Islet precursor cell (in vitro differentiated cells): ENCODE measurements around the gene SDF4.

Experiments used
- DNase-seq: peaks from one replicate; pipeline ENCODE4 v3.0.0-alpha.2; 2018

The SDF4 gene, protein sequence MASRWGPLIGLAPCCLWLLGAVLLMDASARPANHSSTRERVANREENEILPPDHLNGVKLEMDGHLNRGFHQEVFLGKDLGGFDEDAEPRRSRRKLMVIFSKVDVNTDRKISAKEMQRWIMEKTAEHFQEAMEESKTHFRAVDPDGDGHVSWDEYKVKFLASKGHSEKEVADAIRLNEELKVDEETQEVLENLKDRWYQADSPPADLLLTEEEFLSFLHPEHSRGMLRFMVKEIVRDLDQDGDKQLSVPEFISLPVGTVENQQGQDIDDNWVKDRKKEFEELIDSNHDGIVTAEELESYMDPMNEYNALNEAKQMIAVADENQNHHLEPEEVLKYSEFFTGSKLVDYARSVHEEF

DNA sequence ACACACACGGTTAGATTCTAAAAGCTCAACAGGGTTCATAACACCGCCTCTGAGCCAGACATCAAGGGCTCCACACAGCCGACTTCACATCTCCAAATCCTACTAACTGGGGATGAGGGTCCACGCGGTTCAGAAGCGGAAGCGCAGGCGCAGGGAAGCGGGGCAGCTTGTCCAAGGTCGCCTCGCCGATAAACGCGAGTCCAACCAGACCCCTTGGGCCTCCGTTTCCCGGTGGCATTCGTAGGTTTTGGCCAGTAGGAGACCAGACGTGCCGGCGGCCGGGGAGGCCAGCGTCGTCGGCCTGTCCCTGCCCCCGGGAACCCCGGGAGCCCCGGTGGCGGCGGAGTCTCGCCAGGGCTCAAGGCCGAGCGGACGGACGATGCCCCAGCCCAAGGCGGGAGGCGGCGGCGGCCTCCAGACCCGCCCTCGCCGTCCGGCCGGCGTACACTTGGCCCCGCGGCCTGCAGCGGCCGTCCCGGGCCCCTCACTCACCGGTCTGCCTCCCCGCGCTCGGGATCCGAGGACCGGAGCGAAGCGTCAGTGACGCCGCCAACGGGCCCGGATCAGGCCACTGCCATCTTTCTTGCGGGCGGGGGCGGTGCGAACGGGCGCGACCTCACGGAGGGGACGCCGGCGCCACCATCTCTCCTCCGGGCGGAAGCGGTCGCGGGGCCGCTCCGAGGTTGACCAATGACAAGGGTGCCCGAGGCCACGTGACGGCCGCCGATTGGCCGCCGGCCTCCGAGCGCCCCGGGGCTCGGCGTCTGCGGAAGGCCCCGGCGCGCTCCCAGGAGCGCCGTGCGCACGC, at the start of gene SDF4:
TSS of gene SDF4 (minus strand) at position 602 of the 808 bp plus-strand sequence. CDS start 3,229 bp downstream, outside the sequence.
- peak; percentile 97 for DNase-seq

DNA sequence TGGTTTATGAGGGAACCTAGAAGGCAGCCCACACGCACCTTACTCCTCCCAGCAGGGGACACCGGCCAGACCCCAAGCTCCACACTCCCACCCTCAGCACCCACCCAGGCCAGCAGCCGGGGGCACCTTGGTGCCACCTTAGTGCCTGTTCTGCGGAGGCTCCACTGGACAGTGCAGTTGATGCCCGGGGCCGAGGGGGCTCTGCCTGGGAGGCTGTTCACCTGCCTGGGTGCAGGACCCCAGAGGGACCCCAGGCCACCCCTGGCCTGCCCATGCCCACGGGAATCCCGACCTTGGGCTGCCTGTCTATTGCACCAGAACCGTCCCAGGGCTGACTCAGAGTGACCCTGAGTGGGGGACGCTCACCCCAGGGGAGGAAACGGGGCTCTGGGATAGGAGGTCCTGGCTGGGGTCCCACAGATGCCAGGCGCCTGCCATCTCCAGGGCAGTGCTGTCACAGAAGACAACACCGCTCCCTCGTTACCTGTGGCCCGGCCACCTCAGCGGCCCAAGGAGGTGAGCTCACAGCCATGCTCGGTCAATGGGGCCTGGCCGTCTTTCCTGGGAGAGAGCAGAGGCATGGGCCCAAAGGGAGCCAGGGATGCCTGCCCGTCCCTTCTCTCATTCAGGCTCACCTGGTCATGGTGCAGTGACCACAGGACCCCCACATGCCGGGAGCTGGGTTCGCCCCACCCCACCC, 49.1 kb upstream of the SDF4 start:
- DNase-seq, result no peak

DNA sequence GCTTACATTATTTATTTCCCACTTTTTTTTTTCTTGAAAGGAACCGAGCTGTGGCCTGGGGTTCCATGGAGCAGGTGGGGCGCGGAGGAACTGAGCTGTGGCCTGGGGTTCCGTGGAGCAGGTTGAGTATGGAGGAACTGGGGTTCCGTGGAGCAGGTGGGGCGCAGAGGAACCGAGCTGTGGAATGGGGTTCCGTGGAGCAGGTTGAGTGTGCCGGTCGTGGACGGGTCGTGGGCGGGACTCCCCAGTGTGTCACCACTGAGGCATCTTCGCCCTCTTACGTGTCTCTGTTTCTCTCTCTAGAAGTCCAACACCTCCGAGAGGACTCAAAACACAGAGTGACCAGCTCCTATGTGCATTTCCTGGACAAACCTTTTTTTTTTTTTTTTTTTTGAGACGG, 47.2 kb upstream of the SDF4 start:
- DNase-seq, result no peak

DNA sequence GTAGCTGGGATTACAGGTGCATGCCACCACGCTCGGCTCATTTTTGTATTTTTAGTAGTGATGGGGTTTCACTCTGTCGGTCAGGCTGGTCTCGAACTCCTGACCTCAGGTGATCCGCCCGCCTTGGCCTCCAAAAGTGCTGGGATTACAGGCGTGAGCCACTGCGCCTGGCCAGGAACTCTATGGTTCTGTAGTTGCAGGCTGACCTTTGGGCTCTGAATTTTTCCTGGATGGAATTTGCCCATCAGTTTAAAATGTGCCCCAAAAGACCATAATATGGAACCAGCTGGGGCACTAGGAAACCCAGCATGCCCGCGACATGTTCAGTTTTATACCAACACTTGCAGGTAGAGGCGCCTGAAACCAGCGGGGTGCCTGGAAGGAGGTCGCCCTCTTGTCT, 46.8 kb upstream of the SDF4 start:
- DNase-seq, result no peak

DNA sequence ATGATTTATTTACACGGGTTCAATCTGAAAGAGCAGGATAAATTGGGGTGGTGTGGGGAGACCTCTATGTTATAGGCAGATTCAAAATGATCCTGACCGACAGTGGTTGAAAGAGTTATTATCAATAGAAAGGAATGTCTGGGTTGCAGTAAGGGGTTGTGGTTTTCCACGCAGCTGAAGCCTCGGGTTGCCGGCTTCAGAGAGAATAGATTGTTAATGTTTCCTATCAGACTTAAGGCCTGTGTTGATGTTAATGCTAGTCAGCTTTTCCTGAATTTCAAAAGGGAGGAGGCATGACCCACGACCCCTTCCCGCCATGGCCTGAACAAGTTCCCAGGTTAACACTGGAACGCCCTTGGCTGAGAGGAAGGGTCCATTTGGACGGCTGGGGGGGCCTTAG, 44.0 kb upstream of the SDF4 start:
- no peak for DNase-seq

DNA sequence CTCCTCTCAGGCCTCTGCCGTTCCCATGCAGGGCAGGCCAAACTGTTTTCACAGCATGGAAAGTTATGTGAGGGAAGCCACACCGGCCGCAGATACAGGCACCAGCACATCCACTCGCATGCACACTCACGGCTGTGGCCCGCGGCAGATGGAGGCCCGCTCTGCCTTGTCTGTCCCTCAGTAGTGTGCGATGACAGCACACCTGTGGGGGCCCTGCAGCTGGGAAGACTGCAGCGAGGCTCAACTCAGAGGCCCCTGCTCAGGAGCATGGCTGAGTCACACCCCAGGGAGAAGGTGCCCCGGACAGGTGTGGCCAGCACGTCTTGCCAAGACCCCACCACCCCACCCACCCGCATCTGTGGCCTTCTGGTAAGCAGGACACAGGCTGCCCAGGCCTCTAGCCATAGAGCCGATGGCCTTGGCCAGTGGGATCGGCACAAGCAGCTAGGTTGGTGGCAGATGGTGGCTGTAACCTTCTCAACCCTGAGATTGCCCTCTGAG, 43.2 kb upstream of the SDF4 start:
- no peak for DNase-seq

DNA sequence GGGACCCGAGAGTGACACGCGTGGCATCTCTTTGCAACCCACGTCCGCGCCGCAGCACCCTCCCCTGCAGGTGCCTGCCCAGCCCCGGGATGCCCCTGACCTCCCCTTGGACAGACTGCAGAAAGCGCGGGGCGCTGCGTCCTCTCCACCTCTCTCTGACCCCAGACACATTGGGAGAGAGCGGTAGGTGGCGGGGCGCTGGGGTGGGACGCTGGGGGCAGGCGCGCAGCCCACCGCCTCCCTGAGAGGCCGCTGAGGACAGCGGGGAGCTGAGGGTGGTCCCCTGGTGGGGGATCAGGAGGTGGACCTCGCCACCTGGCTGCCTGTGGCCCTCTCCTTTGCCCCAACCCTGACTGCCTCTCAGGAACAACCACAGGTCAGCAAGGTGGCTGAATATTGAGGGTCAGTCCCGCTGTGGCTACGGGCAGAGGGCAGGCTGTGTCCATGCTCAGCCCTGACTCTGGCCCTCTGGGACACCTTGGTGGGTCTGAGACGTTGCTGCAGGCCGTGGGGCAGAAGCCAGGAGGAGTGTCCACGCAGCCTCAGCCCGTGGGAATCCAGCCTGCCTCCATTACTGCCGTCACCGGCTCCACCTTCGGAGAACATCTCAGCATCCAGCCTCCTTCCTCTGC, 42.6 kb upstream of the SDF4 start:
- no peak for DNase-seq

DNA sequence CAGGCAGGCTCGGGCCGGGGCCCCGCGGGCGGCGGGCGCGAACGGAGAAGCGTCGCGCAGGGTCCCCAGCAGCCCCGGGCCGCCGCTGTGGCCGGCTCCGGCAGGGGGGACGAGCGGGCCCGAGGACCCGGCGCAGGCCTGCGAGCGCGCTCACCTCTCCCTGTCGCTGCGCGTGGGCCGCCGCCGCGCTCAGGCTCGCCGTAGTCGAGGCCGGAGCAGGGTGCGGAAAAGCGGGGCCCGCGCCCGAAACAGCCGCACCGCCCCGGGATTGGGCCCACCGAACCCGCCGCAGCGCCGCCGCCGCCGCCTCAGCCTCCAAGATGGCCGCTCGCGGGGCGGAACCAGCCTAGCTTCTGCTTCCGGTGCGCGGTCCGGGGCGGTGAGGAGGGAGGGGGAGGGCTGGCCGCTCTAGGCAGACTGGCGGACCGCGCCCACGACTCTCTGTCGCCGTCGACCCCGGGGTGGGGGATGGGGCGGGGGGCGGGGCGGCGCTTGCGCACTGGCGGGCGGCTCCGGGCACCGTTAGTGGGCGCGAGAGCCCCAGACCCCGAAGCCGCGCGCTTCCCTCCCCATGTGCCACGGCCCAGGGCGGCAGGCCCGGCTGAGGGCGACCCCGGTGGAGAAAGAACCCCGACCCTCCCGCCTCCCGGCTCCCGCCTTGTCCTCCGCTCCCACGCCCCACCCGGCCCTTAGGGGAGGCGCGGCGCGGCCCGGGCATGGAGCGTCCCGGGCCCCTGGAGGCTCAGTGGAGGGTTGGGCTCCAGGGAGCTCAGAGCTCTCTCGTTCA, 41.9 kb upstream of the SDF4 start, which contains the start of gene UBE2J2:
TSS of gene UBE2J2 (minus strand) at position 343 of the 787 bp plus-strand sequence. CDS start 5,862 bp downstream, outside the sequence.
- DNase-seq, result peak; percentile 94

DNA sequence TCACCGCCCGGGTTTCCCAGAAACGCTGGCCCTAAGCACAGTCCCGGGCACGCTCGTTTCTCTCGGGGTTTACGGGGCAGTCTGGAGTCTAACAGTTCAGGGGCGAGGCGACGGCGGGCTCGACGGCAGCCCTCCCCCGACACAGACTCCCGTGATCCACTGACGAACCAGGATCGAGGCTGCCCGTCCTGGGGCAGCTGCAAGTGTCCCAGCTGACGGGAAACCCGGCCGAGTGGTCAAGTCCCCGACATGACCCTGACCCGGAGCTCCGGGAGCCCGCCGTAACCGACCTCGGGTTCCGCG, 41.4 kb upstream of the SDF4 start:
- DNase-seq, result no peak

DNA sequence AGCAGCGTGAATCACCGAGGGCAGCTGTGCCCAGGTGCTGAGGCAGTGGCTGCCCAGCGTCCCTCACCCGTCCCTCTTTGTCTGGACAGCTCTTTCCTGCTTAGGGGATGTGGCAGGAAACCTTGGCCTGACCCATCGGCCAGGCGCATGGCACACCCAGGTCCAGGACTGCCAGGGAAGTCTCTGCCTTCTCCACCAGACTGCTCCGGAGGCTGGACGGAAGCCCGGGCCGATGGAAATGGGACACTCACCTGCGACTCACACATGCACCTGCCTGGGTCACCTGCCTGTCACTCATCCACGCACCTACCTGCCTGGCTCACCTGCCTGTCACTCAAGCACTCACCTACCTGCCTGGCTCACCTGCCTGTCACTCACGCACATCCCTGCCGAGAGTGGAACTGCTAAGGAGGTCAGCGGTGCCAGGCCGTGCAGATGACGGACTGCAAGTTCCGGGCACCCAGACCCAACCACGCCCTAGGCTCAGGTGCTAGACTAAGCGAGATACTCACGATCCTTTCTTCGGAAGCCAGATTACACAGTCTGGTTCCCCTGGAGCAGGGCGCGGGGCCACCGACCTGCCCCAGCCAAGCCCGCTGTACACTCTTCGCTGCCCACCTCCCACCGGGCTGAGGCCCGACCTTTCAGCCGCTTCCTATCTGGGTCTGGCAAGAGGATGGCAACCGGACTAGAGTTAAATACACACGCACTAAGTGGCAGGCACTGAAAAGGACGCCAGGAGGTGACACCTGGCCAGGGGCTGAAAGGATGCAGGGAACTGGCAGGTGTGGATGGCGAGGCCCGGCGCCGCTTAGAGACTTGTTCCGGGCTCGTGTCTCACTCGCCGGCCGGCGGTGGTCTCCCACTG, 40.8 kb upstream of the SDF4 start:
- DNase-seq, result no peak

DNA sequence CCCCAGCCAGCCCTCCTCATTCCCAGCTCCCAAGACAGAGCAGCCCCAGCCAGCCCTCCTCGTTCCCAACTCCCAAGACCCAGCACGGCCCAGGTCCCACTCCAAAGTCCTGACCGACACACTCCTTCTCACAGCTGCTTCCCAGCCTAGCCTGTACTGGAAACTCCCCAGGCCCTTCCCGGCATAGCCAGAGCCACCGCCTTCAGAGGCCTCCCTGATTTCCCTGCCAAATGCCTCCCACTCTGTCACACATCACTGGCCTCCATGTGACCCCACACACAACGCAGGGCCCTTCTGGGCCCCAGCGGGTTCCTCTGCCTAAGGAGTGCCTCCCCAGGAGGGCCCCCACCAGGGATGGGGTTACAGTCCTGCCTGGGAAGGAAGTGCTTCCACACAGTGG, 39.0 kb upstream of the SDF4 start:
- DNase-seq, result no peak

DNA sequence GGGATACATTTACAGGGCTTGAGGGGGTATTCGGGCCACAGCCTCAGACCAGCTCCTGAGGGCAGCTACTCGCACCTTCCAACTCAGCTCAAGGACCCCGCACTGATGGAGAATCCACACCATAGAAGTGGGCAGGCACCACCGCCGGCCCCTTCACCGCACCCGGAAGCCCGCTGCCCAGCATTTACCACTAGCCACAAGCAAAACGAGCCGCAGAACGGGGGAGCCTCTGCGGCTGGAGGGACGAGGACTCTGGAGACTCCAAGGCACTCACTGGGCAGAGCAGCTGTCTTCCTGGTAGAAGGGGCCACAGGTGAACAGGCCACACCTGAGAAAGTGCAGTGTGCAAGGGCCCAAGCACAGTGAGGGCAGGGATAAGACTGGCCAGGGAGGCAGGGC, 36.5 kb upstream of the SDF4 start:
- no peak for DNase-seq

DNA sequence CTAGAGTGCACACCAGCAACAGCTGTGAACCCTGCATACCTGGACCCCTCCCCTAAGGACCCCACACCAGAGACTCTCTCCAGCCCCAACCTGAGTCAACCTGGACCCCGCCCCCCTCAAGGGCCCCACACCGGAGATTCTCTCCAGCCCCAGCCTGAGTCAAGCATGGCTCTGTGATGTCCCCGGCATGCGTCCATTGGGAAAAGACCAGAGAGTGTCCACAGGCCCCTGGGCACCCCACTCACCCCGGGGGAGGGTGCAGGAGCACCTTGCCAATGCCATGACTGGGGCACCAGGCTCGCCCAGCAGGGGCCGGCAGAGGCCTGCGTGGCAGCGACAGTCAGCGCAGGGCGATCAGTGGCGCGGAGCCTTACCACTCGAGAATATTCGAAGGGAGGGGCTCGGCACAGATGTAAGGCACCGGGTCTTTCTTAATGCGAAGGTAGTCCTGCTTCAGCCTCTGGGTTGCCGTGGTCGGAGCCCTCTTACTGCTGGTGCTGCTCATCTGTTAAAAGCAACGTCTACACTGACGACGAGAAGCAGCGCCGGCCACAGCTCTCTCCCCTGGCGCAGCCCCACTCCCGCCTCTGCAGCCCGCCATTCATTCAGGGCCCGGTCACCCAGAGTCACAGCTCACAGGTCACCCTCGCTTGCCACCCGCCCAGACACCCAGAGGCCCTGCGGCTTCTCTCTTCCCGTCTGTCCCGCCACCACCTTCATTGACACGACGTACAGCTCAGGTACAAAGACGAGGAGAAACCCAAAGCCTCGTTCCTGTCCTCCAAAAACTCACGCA, 35.9 kb upstream of the SDF4 start:
- DNase-seq, result no peak

DNA sequence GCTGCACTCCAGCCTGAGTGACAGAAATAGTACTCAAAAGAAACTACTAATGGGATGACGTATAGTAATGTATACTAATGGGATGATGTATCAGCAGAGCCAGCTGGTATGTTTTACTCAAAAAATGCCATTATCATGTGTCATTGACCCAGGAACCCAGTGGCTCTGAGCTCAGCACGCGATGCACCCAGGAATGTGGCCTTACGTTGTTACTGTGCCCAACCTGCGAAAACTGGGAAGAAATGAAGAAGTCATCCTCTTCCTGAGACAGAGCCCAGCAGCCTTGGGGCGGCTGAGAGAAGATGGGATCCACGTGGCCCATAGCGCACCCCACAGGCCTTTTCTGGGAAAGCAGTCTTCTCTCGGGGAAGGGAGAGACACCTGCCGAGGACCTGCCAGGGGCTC, 33.1 kb upstream of the SDF4 start:
- no peak for DNase-seq

DNA sequence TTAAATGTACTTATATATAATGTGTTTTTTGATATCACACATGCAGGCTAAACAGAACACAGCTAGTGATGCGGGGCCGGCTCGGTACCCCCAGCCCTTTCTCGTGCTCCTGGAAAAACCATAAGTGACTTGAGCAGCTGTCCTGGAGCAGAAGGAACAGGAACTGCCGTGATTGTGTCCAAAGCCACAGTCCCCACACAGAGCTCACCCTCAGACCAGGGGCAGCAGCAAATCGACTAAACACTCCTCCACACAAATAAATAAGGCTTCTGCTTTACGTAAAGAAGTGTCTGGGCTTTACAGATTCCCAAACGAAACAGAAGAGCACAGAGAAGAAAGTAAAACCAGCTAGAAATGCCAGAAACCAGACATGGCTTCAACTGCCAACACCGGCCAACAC, 32.2 kb upstream of the SDF4 start:
- DNase-seq, result no peak

DNA sequence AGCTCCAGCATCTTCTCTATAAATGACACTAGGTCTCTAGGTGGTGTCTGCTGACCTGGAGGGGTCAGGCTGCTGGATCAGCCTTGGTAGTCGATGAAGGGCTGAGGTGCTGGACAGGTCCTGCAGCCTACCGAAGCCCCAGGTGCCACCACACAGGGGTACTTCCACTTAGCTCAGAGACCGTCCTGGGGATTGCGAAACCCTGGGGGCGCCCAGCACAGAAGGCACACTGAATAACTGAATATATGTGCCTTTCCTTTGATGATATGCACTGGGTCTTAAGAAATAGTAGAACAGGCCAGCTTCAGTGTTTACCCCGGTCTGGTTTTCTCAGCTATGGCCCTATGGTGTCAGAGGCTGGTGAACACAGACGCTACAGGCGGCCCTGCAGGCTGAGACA, 31.0 kb upstream of the SDF4 start:
- DNase-seq, result no peak

DNA sequence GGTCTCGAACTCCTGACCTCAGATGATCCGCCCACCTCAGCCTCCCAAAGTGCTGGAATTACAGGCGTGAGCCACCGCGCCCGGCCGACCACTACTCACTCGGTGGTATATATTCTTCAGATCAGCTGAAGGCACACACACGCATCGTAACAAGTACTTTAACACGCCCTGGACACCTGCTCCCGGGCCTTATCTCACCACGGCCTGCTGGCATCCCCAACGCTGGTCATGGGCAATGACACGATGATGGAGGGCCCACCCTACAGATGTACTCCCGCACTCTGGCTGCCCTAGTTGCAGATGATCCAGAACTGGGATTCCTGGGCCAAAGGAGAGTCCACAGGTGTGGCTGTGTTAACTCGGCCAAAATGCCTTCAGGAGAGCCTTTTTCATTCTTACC, 30.3 kb upstream of the SDF4 start:
- no peak for DNase-seq

DNA sequence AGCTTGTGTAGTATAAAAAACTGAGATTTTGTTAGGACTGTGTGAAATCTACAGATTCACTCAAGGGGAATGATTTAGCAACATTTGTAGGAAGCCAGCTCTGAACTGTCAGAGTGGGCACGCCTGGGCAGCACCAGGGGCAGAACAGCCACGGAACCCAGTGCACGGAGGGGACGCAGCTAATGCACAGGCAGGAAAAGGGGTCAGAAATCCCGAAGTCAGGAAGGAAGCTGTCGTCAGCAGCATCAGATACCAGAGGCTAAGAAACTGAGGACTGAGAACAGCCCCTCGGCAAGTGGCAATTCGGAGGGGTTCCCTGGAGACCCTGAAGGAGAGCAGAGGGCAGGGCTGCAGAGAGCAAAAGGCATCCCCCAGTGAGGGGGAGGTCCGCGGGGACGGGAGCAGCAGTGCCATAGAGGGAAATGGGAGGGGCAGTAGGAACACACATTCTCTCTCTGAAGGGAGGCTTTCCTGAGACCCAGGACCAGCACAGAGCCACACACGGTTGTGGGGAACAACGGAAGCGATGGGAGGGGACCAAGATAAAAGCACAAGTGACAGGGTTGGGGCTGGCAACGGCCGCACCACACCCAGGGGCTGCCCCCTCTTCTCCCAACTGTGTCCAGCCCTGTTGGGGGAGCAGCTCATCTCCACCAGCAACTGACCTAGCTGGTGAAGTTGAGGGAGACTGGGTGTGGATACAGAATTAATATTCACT, 29.2 kb upstream of the SDF4 start:
- DNase-seq, result no peak

DNA sequence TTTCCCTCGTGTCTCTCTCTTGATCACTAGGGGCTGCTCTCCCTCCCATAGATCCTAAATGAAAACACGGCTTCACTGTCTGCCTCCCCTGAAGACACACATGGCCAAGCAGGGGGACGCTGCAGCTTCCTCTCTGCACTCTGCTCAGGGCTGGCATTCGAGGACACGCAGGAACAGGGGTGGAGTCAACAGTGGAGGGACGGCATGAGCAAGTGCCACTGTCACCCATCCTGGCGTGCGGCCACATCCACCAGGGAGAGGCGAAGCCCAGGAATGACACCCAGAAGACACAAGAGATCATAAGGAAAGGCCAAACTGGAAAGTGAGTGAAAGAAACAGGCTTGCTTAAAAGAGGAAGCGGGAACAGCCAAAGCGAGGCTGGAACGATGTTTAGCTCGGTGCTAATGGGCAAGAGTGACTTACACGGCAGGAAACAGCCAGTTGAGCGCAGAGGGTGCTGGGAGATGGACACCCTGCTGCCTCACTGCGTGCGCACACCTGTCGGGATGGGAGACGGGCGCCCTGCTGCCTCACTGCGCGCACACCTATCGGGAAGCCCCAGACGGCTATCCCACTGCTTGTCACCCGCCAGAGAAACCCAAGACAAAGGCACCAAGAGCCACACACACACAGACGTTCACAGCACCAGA, 28.3 kb upstream of the SDF4 start:
- no peak for DNase-seq
